22Rv1 (cell line): Measurements from ENCODE around the gene DERA.
"Not testable (repeated sequence)": the region's sequence is repeated elsewhere in the genome, so short reads cannot be mapped to it uniquely, and the experiment has no call there.

Source experiments
- ZFX ChIP-seq: fragments of 450-650 bp; IDR thresholded peaks from 2 replicates; pipeline ENCODE4 v1.6.1; 2017; ENCODE audit warnings: antibody characterized with exemption, borderline replicate concordance
- TF ChIP-seq, protein P1 (sequence below): fragments of 450-650 bp; IDR thresholded peaks from 2 replicates; pipeline ENCODE4 v1.5.1; 2017; ENCODE audit warnings: mild to moderate bottlenecking

DNA sequence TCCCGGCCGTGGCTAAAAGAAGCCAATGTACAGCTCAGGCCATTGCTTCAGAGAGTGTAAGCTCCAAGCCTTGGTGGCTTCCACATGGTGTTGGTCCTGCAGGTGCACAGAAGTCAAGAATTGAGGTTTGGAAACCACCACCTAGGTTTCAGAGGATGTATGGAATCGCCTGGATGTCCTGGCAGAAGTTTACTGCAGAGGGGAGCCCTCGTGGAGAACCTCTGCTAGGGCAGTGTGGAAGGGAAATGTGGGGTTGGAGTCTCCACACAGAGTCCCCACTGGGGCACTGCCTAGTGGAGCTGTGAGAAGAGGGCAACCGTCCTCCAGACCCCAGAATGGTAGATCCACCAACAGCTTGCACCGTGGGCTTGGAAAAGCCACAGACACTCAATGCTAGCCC lies 103.3 kb downstream of the DERA start:
- TF ChIP-seq, protein P1, sequence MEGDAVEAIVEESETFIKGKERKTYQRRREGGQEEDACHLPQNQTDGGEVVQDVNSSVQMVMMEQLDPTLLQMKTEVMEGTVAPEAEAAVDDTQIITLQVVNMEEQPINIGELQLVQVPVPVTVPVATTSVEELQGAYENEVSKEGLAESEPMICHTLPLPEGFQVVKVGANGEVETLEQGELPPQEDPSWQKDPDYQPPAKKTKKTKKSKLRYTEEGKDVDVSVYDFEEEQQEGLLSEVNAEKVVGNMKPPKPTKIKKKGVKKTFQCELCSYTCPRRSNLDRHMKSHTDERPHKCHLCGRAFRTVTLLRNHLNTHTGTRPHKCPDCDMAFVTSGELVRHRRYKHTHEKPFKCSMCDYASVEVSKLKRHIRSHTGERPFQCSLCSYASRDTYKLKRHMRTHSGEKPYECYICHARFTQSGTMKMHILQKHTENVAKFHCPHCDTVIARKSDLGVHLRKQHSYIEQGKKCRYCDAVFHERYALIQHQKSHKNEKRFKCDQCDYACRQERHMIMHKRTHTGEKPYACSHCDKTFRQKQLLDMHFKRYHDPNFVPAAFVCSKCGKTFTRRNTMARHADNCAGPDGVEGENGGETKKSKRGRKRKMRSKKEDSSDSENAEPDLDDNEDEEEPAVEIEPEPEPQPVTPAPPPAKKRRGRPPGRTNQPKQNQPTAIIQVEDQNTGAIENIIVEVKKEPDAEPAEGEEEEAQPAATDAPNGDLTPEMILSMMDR, result not testable (repeated sequence)
- TF ChIP-seq ZFX, result not testable (repeated sequence)
